HepG2 (cell line): ENCODE data around the gene CDKN2AIP. TPM values are rescaled to one million over a fixed set of nuclear protein-coding genes. Genes with fewer than 3 reads are reported as not detected.

ENCODE experiments used
- ARNT2 ChIP-seq: sonication (generic); formaldehyde crosslinking; IDR thresholded peaks from 2 replicates; pipeline ENCODE4 v1.8.0; 2022; ENCODE audit warnings: mild to moderate bottlenecking, low read depth, missing genetic modification reagents, moderate library complexity
- CSRNP1 ChIP-seq: sonication (generic); formaldehyde crosslinking; IDR thresholded peaks from 2 replicates; pipeline ENCODE4 v1.8.1; 2023; ENCODE audit warnings: mild to moderate bottlenecking, missing genetic modification reagents
- DMAP1 ChIP-seq: IDR thresholded peaks from 2 replicates; pipeline ENCODE4 v1.6.1; 2016
- ELF3 ChIP-seq: IDR thresholded peaks from 2 replicates; pipeline ENCODE4 v1.6.1; 2016; ENCODE audit warnings: missing genetic modification reagents, missing compliant biosample characterization
- HNF4A ChIP-seq: sonication (generic); formaldehyde crosslinking; IDR thresholded peaks from 2 replicates; pipeline ENCODE4 v1.4.0; 2020; ENCODE audit warnings: missing genetic modification reagents
- HOXA7 ChIP-seq: sonication (generic); formaldehyde crosslinking; IDR thresholded peaks from 2 replicates; pipeline ENCODE4 v1.8.1; 2022; ENCODE audit warnings: mild to moderate bottlenecking, missing genetic modification reagents, moderate library complexity
- ISL2 ChIP-seq: sonication (generic); formaldehyde crosslinking; IDR thresholded peaks from 2 replicates; pipeline ENCODE4 v1.5.0; 2020; ENCODE audit warnings: missing genetic modification reagents
- KDM3A ChIP-seq: IDR thresholded peaks from 2 replicates; pipeline ENCODE4 v1.6.1; 2018; ENCODE audit warnings: low read depth, missing compliant biosample characterization
- MTF2 ChIP-seq: sonication (generic); formaldehyde crosslinking; IDR thresholded peaks from 2 replicates; pipeline ENCODE4 v1.5.0; 2020; ENCODE audit warnings: missing genetic modification reagents, borderline replicate concordance
- NFKB2 ChIP-seq: sonication (generic); formaldehyde crosslinking; IDR thresholded peaks from 2 replicates; pipeline ENCODE4 v1.4.0; 2020; ENCODE audit warnings: missing genetic modification reagents, borderline replicate concordance
- RAD21 ChIP-seq: fragments of 450-650 bp; formaldehyde crosslinking; IDR thresholded peaks from 2 replicates; pipeline ENCODE4 v1.5.0; 2020; ENCODE audit warnings: mild to moderate bottlenecking
- RXRA ChIP-seq: sonication (generic); formaldehyde crosslinking; IDR thresholded peaks from 2 replicates; pipeline ENCODE4 v1.5.1; 2020; ENCODE audit warnings: missing genetic modification reagents
- SMAD1 ChIP-seq: sonication (generic); formaldehyde crosslinking; IDR thresholded peaks from 2 replicates; pipeline ENCODE4 v1.4.0; 2020; ENCODE audit warnings: missing genetic modification reagents, low read depth, mild to moderate bottlenecking, borderline replicate concordance
- SP5 ChIP-seq: IDR thresholded peaks from 2 replicates; pipeline ENCODE4 v1.6.1; 2016; ENCODE audit warnings: low read depth, borderline replicate concordance
- YY1 ChIP-seq: IDR thresholded peaks from 2 replicates; pipeline ENCODE4 v1.6.1; 2011; ENCODE audit warnings: low read length, low read depth, moderate library complexity, mild to moderate bottlenecking; ENCODE audit not compliant: insufficient read depth, insufficient replicate concordance
- ZFP91 ChIP-seq: sonication (generic); formaldehyde crosslinking; IDR thresholded peaks from 2 replicates; pipeline ENCODE4 v1.9.0; 2022; ENCODE audit warnings: missing genetic modification reagents, mild to moderate bottlenecking, borderline replicate concordance
- ZNF263 ChIP-seq: sonication (generic); formaldehyde crosslinking; IDR thresholded peaks from 2 replicates; pipeline ENCODE4 v1.4.0; 2020; ENCODE audit warnings: missing genetic modification reagents
- ZNF441 ChIP-seq: sonication (generic); formaldehyde crosslinking; IDR thresholded peaks from 2 replicates; pipeline ENCODE4 v1.7.0; 2021; ENCODE audit warnings: missing genetic modification reagents, borderline replicate concordance
- ZNF501 ChIP-seq: sonication (generic); formaldehyde crosslinking; IDR thresholded peaks from 2 replicates; pipeline ENCODE4 v1.5.1; 2020; ENCODE audit warnings: mild to moderate bottlenecking, moderate library complexity, missing genetic modification reagents
- ZNF512 ChIP-seq: sonication (generic); formaldehyde crosslinking; IDR thresholded peaks from 2 replicates; pipeline ENCODE4 v1.4.0; 2020; ENCODE audit warnings: mild to moderate bottlenecking, missing genetic modification reagents
- ZNF629 ChIP-seq: sonication (generic); formaldehyde crosslinking; conservative IDR thresholded peaks from 2 replicates; pipeline ENCODE4 v1.5.0; 2020; ENCODE audit warnings: missing genetic modification reagents
- ZNF781 ChIP-seq: sonication (generic); formaldehyde crosslinking; IDR thresholded peaks from 2 replicates; pipeline ENCODE4 v1.5.1; 2020; ENCODE audit warnings: borderline replicate concordance, mild to moderate bottlenecking, missing genetic modification reagents; ENCODE audit errors: not compliant biosample characterization
- polyA plus RNA-seq, 8 experiments: library from polyadenylated mRNA; depleted of rRNA in 3 of 8; stranded (reverse) in 7 of 8; unstranded in 1 of 8; fragments of >200 nt; fragmentation: Illumina TruSeq in 4 of 8; extraction: Trizol in 4 of 8; gene quantifications; 2 replicates each; pipeline versions ENCODE4 v1.2.1 to v1.2.3, GENCODE V29; 2011 to 2016; ENCODE audit warnings: low read depth in 4 of 8, missing spikeins in 1 of 8, mixed read lengths in 1 of 8; ENCODE audit not compliant: insufficient read depth in 1 of 8
- total RNA-seq, 5 experiments: library from RNA; depleted of rRNA; stranded (reverse); fragments of >200 nt; fragmentation: Illumina TruSeq; extraction: Trizol; gene quantifications; 2 replicates each; pipeline ENCODE4 v1.2.3, GENCODE V29; 2016; ENCODE audit warnings: low read depth in 1 of 5
- TF ChIP-seq, protein P1 (sequence below): sonication (generic); formaldehyde crosslinking; IDR thresholded peaks from 2 replicates; pipeline ENCODE4 v1.5.0; 2020; ENCODE audit warnings: mild to moderate bottlenecking, missing genetic modification reagents, moderate library complexity

CDKN2AIP gene
- total and polyA plus RNA-seq, 2 of the 13 experiments (the other 11 are each of a cell fraction or from before 2014, with no cell fraction given), result 17.0 to 18.7 TPM

- TF ChIP-seq KDM3A (CRISPR knock-in tag), result peak; percentile 40; the same call in 1 of the 2 replicates
- TF ChIP-seq YY1, result peak; percentile 18
- TF ChIP-seq HNF4A (CRISPR knock-in tag), result peak; percentile 18; the same call in 1 of the 2 replicates
- TF ChIP-seq ELF3 (CRISPR knock-in tag), result peak; percentile 11; the same call in 1 of the 2 replicates
- TF ChIP-seq DMAP1 (CRISPR knock-in tag), result peak; percentile 26; the same call in 1 of the 2 replicates
- peak; percentile 27 for TF ChIP-seq ZNF781 (CRISPR knock-in tag)
- TF ChIP-seq, protein P1, sequence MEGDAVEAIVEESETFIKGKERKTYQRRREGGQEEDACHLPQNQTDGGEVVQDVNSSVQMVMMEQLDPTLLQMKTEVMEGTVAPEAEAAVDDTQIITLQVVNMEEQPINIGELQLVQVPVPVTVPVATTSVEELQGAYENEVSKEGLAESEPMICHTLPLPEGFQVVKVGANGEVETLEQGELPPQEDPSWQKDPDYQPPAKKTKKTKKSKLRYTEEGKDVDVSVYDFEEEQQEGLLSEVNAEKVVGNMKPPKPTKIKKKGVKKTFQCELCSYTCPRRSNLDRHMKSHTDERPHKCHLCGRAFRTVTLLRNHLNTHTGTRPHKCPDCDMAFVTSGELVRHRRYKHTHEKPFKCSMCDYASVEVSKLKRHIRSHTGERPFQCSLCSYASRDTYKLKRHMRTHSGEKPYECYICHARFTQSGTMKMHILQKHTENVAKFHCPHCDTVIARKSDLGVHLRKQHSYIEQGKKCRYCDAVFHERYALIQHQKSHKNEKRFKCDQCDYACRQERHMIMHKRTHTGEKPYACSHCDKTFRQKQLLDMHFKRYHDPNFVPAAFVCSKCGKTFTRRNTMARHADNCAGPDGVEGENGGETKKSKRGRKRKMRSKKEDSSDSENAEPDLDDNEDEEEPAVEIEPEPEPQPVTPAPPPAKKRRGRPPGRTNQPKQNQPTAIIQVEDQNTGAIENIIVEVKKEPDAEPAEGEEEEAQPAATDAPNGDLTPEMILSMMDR (CRISPR knock-in tag), result peak; percentile 76
- TF ChIP-seq CSRNP1 (CRISPR knock-in tag), result 0 out of 2 replicates have a peak, but pooled peaks have one; percentile 42
- TF ChIP-seq SP5 (CRISPR knock-in tag), result 0 out of 2 replicates have a peak, but pooled peaks have one; percentile 12
- TF ChIP-seq RAD21 (CRISPR knock-in tag), result peak; percentile 62; the same call in 1 of the 2 replicates
- peak; percentile 27; the same call in 1 of the 2 replicates for TF ChIP-seq ZNF512 (CRISPR knock-in tag)
- no peak for TF ChIP-seq HOXA7 (CRISPR knock-in tag)
- TF ChIP-seq NFKB2, result peak; percentile 62; the same call in 1 of the 2 replicates
- peak; percentile 82; the same call in 1 of the 2 replicates for TF ChIP-seq MTF2 (CRISPR knock-in tag)
- TF ChIP-seq ARNT2 (CRISPR knock-in tag), result 0 out of 2 replicates have a peak, but pooled peaks have one; percentile 59
- no peak for TF ChIP-seq ISL2
- TF ChIP-seq RXRA, result peak; percentile 26; the same call in 1 of the 2 replicates
- TF ChIP-seq ZNF629, result no peak
- TF ChIP-seq SMAD1, result no peak; the same call in 1 of the 2 replicates
- TF ChIP-seq ZNF263, result no peak
- TF ChIP-seq ZFP91 (CRISPR knock-in tag), result peak; percentile 57; the same call in 1 of the 2 replicates
- TF ChIP-seq ZNF441 (CRISPR knock-in tag), result no peak
- peak; percentile 51 for TF ChIP-seq ZNF501 (CRISPR knock-in tag)
Measured at GRCh38 chr4:183398298-183399125, 45.9 kb upstream of the CDKN2AIP start (continued).
